Upper lobe of left lung (tissue), 4 donors: ENCODE data around the gene GNPAT.

Experiments
- EP300 ChIP-seq, 4 donors: sonication (generic); formaldehyde crosslinking; IDR thresholded peaks; one replicate each; pipeline ENCODE4 v1.5.1; 2017; ENCODE audit warnings: antibody characterized with exemption in 4 of 4, control low read depth in 2 of 4
- POLR2A ChIP-seq, 4 donors: fragments of 450-650 bp; IDR thresholded peaks; one replicate each; pipeline ENCODE4 v1.5.1; 2016 to 2017; ENCODE audit warnings: antibody characterized with exemption in 4 of 4, mild to moderate bottlenecking in 2 of 4
- POLR2AphosphoS5 ChIP-seq, 2 donors: sonication (generic); formaldehyde crosslinking; IDR thresholded peaks; one replicate each; pipeline ENCODE4 v1.5.1; 2017; ENCODE audit warnings: antibody characterized with exemption in 2 of 2
- TF ChIP-seq, protein P1 (sequence below), 6 experiments: fragments of 450-650 bp in 4 of 6; fragments of 200-600 bp in 2 of 6; sonication (generic) in 2 of 6; IDR thresholded peaks; one replicate each; pipeline ENCODE4 v1.5.1; 2016 to 2019; ENCODE audit warnings: antibody characterized with exemption in 6 of 6

DNA sequence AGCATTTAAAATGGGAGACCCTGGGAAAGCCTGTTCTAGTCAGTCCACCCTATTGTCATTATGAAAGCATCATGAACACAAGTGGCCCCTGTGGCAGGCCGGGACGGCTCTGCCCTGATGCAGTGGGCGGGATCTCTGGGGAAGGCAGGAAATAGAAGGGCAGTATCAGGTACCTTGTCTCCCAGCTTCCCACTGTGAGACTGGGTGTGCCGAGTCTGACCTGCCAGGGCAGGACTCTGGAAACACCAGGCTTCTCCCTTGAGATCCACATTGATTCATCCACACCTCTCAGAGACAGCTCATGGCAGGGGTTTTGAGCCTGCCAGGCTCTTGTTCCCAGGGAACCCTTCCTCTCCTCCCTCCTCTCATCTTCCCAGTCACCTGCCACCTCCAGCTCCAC, 24.5 kb upstream of the GNPAT start:
- no peak for TF ChIP-seq POLR2A (IDR thresholded peaks at IDR 0.05)
- TF ChIP-seq, protein P1, sequence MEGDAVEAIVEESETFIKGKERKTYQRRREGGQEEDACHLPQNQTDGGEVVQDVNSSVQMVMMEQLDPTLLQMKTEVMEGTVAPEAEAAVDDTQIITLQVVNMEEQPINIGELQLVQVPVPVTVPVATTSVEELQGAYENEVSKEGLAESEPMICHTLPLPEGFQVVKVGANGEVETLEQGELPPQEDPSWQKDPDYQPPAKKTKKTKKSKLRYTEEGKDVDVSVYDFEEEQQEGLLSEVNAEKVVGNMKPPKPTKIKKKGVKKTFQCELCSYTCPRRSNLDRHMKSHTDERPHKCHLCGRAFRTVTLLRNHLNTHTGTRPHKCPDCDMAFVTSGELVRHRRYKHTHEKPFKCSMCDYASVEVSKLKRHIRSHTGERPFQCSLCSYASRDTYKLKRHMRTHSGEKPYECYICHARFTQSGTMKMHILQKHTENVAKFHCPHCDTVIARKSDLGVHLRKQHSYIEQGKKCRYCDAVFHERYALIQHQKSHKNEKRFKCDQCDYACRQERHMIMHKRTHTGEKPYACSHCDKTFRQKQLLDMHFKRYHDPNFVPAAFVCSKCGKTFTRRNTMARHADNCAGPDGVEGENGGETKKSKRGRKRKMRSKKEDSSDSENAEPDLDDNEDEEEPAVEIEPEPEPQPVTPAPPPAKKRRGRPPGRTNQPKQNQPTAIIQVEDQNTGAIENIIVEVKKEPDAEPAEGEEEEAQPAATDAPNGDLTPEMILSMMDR (IDR thresholded peaks at IDR 0.05), result no peak
- no peak for TF ChIP-seq POLR2AphosphoS5 (IDR thresholded peaks at IDR 0.05)
- no peak for TF ChIP-seq EP300 (IDR thresholded peaks at IDR 0.05)
